OCI-LY7 (cell line): ENCODE results near the gene ZNF335. TPM values are rescaled to one million over a fixed set of nuclear protein-coding genes. Genes with fewer than 3 reads are reported as not detected.
A peak's percentile ranks its signal among the peaks of the same experiment; 100 is the strongest.

Source experiments
- BruUV-seq: library from RNA; stranded (reverse); fragments of 400-500 nt; replicated peaks from 2 replicates; lab custom pipeline; 2021; lab: Mats Ljungman, UMichigan
- CTCF ChIA-PET: fragments of 300-600 bp; sonication (Branson Sonifier 250); formaldehyde crosslinking; loops from one replicate; lab custom pipeline; 2022; ENCODE audit warnings: antibody characterized with exemption; ENCODE audit not compliant: unreplicated experiment; lab: Charles Lee
- POLR2A ChIA-PET: fragments of 300-600 bp; sonication (Branson Sonifier 250); formaldehyde crosslinking; loops from one replicate; lab custom pipeline; 2022; ENCODE audit warnings: antibody characterized with exemption; lab: Charles Lee
- DNase-seq: peaks from one replicate; pipeline ENCODE4 v3.0.0-alpha.2; 2015; ENCODE audit warnings: low spot score
- H2AFZ ChIP-seq: fragments of 200-600 bp; sonication (generic), shearing (Covaris generic); 2 replicates; pipeline ENCODE4 v1.6.1; 2014; ENCODE audit warnings: mild to moderate bottlenecking, antibody characterized with exemption, low read length, moderate library complexity
- H3K27ac ChIP-seq: fragments of 200-600 bp; sonication (generic); 2 replicates; pipeline ENCODE4 v1.5.1; 2014; ENCODE audit warnings: mixed run types, low read depth, mild to moderate bottlenecking, moderate library complexity, low read length, inconsistent platforms; ENCODE audit not compliant: poor library complexity, severe bottlenecking
- H3K36me3 ChIP-seq: fragments of 200-600 bp; sonication (generic); 2 replicates; pipeline ENCODE4 v1.6.1; 2014; ENCODE audit warnings: mild to moderate bottlenecking, antibody characterized with exemption, low read length, moderate library complexity, mixed read lengths; ENCODE audit not compliant: insufficient read depth
- H3K4me1 ChIP-seq: fragments of 200-600 bp; sonication (generic); 2 replicates; pipeline ENCODE4 v1.5.1; 2014; ENCODE audit warnings: mild to moderate bottlenecking, low read length; ENCODE audit not compliant: insufficient read depth, poor library complexity, severe bottlenecking
- H3K4me2 ChIP-seq: fragments of 200-600 bp; sonication (generic); 2 replicates; pipeline ENCODE4 v1.6.1; 2014; ENCODE audit warnings: mild to moderate bottlenecking, low read length
- H3K4me3 ChIP-seq: fragments of 200-600 bp; sonication (generic); 2 replicates; pipeline ENCODE4 v1.5.1; 2014; ENCODE audit warnings: mild to moderate bottlenecking, low read depth, low read length; ENCODE audit not compliant: poor library complexity, severe bottlenecking
- H3K79me2 ChIP-seq: fragments of 200-600 bp; sonication (generic); 2 replicates; pipeline ENCODE4 v1.6.1; 2016; ENCODE audit warnings: low read depth, mild to moderate bottlenecking, low read length, moderate library complexity, mixed read lengths; ENCODE audit not compliant: insufficient read depth
- H3K9me2 ChIP-seq: fragments of 200-600 bp; sonication (generic); 2 replicates; pipeline ENCODE4 v1.6.1; 2016; ENCODE audit warnings: mild to moderate bottlenecking, low read length, mixed read lengths; ENCODE audit not compliant: insufficient read depth
- H3K9me3 ChIP-seq: fragments of 200-600 bp; sonication (generic); 2 replicates; pipeline ENCODE4 v1.6.1; 2014; ENCODE audit warnings: mild to moderate bottlenecking, mixed run types, low read length, mixed read lengths
- H4K20me1 ChIP-seq: fragments of 200-600 bp; sonication (generic); 2 replicates; pipeline ENCODE4 v1.6.1; 2014; ENCODE audit warnings: mild to moderate bottlenecking, antibody characterized with exemption, low read length, moderate library complexity, mixed read lengths; ENCODE audit not compliant: insufficient read depth
- CTCF ChIP-seq: fragments of 200-600 bp; sonication (generic); conservative IDR thresholded peaks from 2 replicates; pipeline ENCODE4 v1.5.1; 2014; ENCODE audit warnings: mild to moderate bottlenecking, antibody characterized with exemption, low read length, moderate library complexity, mixed read lengths
- EZH2phosphoT487 ChIP-seq: fragments of 200-600 bp; sonication (generic); IDR thresholded peaks from 2 replicates; pipeline ENCODE4 v1.6.1; 2018; ENCODE audit warnings: low read depth, borderline replicate concordance, mild to moderate bottlenecking, mixed run types, antibody characterized with exemption, low read length, moderate library complexity, mixed read lengths
- intact Hi-C: fragments of 100-400 bp; cut with micrococcal nuclease; formaldehyde crosslinking; loops from one replicate; pipeline ENCODE4 v1.10.0; 2022; ENCODE audit not compliant: unreplicated experiment
- total RNA-seq, 2 experiments: library from RNA; depleted of rRNA in 1 of 2; stranded (reverse); fragments of >200 nt in 1 of 2; shearing (Covaris generic) in 1 of 2; gene quantifications; 2 replicates each; pipeline ENCODE4 v1.2.3, GENCODE V29; 2014 to 2022

ZNF335 gene
- total RNA-seq, 2 experiments from 2014 or later, result 21.0 to 28.4 TPM

- peaks cover 76% of the 10 kb centered on the region for H3K36me3 ChIP-seq
- BruUV-seq, result no TSS peak
- no peaks in the 10 kb centered on the region for H3K4me1 ChIP-seq
- H3K4me3 ChIP-seq, result no peak overlapping the region
- TF ChIP-seq CTCF, result no peak
- TF ChIP-seq EZH2phosphoT487, result no peak
- peaks cover 23% of the 10 kb centered on the region for H3K79me2 ChIP-seq
- ChIA-PET POLR2A (no interaction called here), CTCF (no interaction called here)
- H2AFZ ChIP-seq, result no peak overlapping the region
- no peaks in the 10 kb centered on the region for H3K9me3 ChIP-seq
- no peak for DNase-seq
- no peak overlapping the region for H3K27ac ChIP-seq
- no peak overlapping the region for H3K4me2 ChIP-seq
- no peaks in the 10 kb centered on the region for H4K20me1 ChIP-seq
- intact Hi-C loops, result no loop called here
- H3K9me2 ChIP-seq, result no peaks in the 10 kb centered on the region
Observed at GRCh38 chr20:45940053-45940452, 31.9 kb downstream of the ZNF335 start.

GRCh38 chr20:45938727-45939438, 33.1 kb downstream of the ZNF335 start:
- H3K9me2 ChIP-seq, result no peaks in the 10 kb centered on the region
- no TSS peak for BruUV-seq
- DNase-seq, result no peak
- no peak overlapping the region for H3K4me2 ChIP-seq
- no peaks in the 10 kb centered on the region for H3K4me1 ChIP-seq
- no peak overlapping the region for H2AFZ ChIP-seq
- ChIA-PET POLR2A (interaction anchor here (0.7 kb wide), 1 partner anchor 31 kb away, joined by 4 read pairs; no protein-coding TSS in a partner anchor), CTCF (no interaction called here)
- H3K4me3 ChIP-seq, result no peak overlapping the region
- no peak overlapping the region for H3K27ac ChIP-seq
- intact Hi-C loops, result no loop called here
- no peaks in the 10 kb centered on the region for H4K20me1 ChIP-seq
- no peak for TF ChIP-seq EZH2phosphoT487
- no peak for TF ChIP-seq CTCF
- H3K9me3 ChIP-seq, result no peaks in the 10 kb centered on the region
- peaks cover 64% of the 10 kb centered on the region for H3K36me3 ChIP-seq
- H3K79me2 ChIP-seq, result peaks cover 23% of the 10 kb centered on the region

GRCh38 chr20:45937765-45938164, 34.2 kb downstream of the ZNF335 start:
- no peaks in the 10 kb centered on the region for H3K9me3 ChIP-seq
- TF ChIP-seq EZH2phosphoT487 (no peak), CTCF (no peak)
- BruUV-seq, result TSS peak; percentile 7
- no peak for DNase-seq
- no peaks in the 10 kb centered on the region for H4K20me1 ChIP-seq
- H3K4me3 ChIP-seq, result no peak overlapping the region
- intact Hi-C loops, result no loop called here
- POLR2A ChIA-PET, result no interaction called here
- H2AFZ ChIP-seq, result no peak overlapping the region
- no peak overlapping the region for H3K4me2 ChIP-seq
- H3K4me1 ChIP-seq, result peaks cover 8% of the 10 kb centered on the region
- H3K9me2 ChIP-seq, result no peaks in the 10 kb centered on the region
- H3K79me2 ChIP-seq, result peaks cover 23% of the 10 kb centered on the region
- H3K36me3 ChIP-seq, result peaks cover 53% of the 10 kb centered on the region
- no peak overlapping the region for H3K27ac ChIP-seq
- CTCF ChIA-PET, result no interaction called here
